ENCODE data around the gene CCND1.

DNA sequence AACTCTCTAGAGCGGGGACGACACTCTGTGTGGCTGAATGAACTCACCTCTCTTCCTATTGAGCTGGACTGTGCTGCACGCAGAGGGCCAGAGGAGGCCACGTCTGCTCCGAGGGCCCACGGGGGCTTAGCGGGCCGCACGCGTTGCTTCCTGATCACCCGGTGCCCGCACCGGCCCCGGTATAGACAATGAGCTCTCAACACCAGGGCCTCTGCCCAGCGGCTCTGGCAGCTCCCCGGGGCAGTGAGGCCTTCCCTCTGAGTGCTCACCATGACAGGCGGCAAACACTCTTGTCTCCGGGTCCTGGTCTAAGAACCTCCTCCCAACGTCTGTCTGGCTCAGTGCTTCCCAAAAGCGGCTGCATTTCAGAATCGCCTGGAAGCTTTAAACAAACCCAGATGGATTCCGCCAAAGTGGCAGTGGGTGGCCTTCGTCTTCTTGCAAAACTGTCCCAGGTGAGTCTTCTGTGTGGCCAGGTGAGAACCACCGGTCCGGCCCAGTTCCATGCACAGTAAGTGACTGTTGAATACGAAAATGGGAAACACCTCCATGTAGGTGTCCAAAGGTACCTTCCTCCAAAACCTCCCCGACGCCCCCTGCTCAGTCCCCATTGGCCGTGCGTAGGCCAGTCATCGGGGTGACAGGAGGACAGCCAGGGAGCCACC, 47.8 kb upstream of the CCND1 start:
- TF ChIP-seq, protein P1, sequence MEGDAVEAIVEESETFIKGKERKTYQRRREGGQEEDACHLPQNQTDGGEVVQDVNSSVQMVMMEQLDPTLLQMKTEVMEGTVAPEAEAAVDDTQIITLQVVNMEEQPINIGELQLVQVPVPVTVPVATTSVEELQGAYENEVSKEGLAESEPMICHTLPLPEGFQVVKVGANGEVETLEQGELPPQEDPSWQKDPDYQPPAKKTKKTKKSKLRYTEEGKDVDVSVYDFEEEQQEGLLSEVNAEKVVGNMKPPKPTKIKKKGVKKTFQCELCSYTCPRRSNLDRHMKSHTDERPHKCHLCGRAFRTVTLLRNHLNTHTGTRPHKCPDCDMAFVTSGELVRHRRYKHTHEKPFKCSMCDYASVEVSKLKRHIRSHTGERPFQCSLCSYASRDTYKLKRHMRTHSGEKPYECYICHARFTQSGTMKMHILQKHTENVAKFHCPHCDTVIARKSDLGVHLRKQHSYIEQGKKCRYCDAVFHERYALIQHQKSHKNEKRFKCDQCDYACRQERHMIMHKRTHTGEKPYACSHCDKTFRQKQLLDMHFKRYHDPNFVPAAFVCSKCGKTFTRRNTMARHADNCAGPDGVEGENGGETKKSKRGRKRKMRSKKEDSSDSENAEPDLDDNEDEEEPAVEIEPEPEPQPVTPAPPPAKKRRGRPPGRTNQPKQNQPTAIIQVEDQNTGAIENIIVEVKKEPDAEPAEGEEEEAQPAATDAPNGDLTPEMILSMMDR (IDR thresholded peaks at IDR 0.05), result no peak
- TF ChIP-seq EZH2phosphoT487 (IDR thresholded peaks at IDR 0.05), result no peak

All from neural progenitor cell (in vitro differentiated cells).